HL-60 (cell line): ENCODE data around the gene SLF1.

ENCODE experiments used
- GABPA ChIP-seq: IDR thresholded peaks from 2 replicates; pipeline ENCODE4 v1.6.1; 2012; ENCODE audit warnings: low read depth
- POLR2AphosphoS5 ChIP-seq: IDR thresholded peaks from 2 replicates; pipeline ENCODE4 v1.6.1; 2012; ENCODE audit warnings: low read depth
- REST ChIP-seq: IDR thresholded peaks from 2 replicates; pipeline ENCODE4 v1.6.1; 2012; ENCODE audit warnings: low read depth; ENCODE audit not compliant: insufficient replicate concordance
- SPI1 ChIP-seq: IDR thresholded peaks from 2 replicates; pipeline ENCODE4 v1.6.1; 2012; ENCODE audit warnings: low read depth, mild to moderate bottlenecking, borderline replicate concordance
- TF ChIP-seq, protein P1 (sequence below): IDR thresholded peaks from one replicate; pipeline ENCODE4 v1.5.1; 2011; ENCODE audit warnings: low read length, control low read depth, inconsistent platforms; ENCODE audit not compliant: insufficient read depth

GRCh38 chr5:94698197-94698596 is 79.7 kb downstream of the SLF1 start:
- TF ChIP-seq, protein P1, sequence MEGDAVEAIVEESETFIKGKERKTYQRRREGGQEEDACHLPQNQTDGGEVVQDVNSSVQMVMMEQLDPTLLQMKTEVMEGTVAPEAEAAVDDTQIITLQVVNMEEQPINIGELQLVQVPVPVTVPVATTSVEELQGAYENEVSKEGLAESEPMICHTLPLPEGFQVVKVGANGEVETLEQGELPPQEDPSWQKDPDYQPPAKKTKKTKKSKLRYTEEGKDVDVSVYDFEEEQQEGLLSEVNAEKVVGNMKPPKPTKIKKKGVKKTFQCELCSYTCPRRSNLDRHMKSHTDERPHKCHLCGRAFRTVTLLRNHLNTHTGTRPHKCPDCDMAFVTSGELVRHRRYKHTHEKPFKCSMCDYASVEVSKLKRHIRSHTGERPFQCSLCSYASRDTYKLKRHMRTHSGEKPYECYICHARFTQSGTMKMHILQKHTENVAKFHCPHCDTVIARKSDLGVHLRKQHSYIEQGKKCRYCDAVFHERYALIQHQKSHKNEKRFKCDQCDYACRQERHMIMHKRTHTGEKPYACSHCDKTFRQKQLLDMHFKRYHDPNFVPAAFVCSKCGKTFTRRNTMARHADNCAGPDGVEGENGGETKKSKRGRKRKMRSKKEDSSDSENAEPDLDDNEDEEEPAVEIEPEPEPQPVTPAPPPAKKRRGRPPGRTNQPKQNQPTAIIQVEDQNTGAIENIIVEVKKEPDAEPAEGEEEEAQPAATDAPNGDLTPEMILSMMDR = no peak
- TF ChIP-seq REST = no peak
- TF ChIP-seq POLR2AphosphoS5 = no peak
- no peak for TF ChIP-seq GABPA
- no peak for TF ChIP-seq SPI1
